ENCODE measurements around the gene OR3A2. TPM values are rescaled to one million over a fixed set of nuclear protein-coding genes. Genes with fewer than 3 reads are reported as not detected.

OR3A2 gene
- total RNA-seq, 1 donor from 2014 or later = not detected

Other genes with a start within 250 kb of the OR3A2 start
- gene OR1A2, start 188.8 kb downstream of the OR3A2 start, total RNA-seq = not detected in 2 replicates
- gene OR1A1, start 178.6 kb downstream of the OR3A2 start, total RNA-seq = not detected in 2 replicates
- gene OR3A1, start 87.9 kb downstream of the OR3A2 start, total RNA-seq = not detected in 2 replicates
- gene OR1E1, start 12.1 kb upstream of the OR3A2 start, total RNA-seq = not detected in 2 replicates
- not detected in 2 replicates for gene OR3A3, start 25.1 kb upstream of the OR3A2 start, total RNA-seq
- gene OR1E2, start 47.5 kb upstream of the OR3A2 start, total RNA-seq = not detected in 2 replicates
- gene SPATA22, start 85.5 kb upstream of the OR3A2 start, total RNA-seq = not detected in 2 replicates
- gene ASPA, start 89.7 kb upstream of the OR3A2 start, total RNA-seq = not detected in 2 replicates
- 2.1 and 2.3 TPM in 2 replicates for gene TRPV3, start 171.5 kb upstream of the OR3A2 start, total RNA-seq
- gene TRPV1, start 223.1 kb upstream of the OR3A2 start, total RNA-seq = 9.5 and 10.5 TPM in 2 replicates
- gene SHPK, start 249.9 kb upstream of the OR3A2 start, total RNA-seq = 21.8 and 22.7 TPM in 2 replicates